EH (cell line): ENCODE data around the gene TANK.
"Not testable (repeated sequence)": the region's sequence is repeated elsewhere in the genome, so short reads cannot be mapped to it uniquely, and the experiment has no call there.

Source experiments
- DNase-seq: peaks from one replicate; pipeline ENCODE4 v3.0.0-alpha.2; 2015; ENCODE audit warnings: low read depth

Gene TANK

DNA sequence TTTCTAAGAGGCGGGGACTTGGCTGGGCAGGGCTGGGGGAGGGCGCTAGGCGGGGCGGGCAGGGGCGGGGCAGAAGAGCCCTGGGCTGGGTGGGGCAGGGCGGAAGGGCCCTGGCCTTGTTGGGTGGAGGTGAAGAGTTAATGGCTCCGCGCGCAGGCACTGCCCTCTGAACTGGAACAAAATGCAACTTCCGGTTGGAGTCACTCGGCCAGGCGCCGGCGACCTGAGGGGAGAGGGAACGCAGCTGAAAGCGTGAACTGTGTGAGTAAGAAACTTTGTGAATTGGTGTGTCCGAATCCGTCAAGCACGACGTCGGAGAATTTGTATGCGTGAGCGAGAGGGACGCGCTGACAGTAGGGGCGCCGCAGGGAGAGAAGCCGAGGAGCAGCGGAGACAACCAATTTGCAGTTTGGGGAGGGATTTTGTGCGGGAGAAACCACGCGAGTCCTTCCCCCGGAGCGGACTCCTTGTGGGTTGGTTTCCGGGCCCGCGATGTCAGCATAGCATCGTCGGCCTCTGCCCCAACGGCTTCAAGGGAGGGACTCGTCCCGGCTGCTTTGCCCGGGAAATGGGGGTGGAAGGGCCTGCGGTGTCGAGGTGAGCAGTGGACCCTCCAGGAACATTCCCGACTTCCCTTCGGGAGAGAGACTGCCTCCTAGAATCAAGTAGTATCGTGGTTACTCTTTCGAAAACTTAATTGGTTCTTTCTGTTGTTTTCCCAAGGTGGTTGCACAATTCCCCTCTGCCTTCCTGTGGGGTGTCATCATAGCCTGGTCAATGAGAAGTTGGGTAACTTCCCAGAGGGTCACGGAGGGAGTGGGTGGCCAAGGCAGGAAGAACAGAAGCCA is at the start of gene TANK:
TSS of gene TANK (plus strand) at position 203 of the 848 bp plus-strand sequence. CDS start 19,235 bp downstream, outside the sequence.
- DNase-seq: peak; percentile 97

DNA sequence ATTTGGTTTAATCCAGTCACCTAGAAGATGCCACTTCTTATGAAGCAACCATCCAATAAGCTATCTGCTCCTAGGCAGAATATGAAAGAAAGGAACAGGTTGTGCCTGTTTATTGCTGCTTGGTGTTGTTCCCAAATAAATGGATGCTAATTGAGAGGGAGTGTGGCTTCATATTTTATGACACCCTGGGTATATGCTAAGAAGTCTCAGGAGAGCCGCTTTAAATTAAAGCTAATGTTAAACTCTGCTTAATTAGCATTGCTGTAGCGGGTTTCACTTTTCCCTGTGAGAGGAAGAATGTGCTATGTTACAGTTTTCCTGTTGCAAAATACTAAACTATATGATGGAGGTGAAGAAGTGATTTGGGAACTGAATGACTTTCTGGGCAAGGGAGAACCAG is 48.7 kb upstream of the TANK start:
- no peak for DNase-seq

GRCh38 chr2:161112908-161113307 is 47.3 kb upstream of the TANK start:
- no peak for DNase-seq

DNA sequence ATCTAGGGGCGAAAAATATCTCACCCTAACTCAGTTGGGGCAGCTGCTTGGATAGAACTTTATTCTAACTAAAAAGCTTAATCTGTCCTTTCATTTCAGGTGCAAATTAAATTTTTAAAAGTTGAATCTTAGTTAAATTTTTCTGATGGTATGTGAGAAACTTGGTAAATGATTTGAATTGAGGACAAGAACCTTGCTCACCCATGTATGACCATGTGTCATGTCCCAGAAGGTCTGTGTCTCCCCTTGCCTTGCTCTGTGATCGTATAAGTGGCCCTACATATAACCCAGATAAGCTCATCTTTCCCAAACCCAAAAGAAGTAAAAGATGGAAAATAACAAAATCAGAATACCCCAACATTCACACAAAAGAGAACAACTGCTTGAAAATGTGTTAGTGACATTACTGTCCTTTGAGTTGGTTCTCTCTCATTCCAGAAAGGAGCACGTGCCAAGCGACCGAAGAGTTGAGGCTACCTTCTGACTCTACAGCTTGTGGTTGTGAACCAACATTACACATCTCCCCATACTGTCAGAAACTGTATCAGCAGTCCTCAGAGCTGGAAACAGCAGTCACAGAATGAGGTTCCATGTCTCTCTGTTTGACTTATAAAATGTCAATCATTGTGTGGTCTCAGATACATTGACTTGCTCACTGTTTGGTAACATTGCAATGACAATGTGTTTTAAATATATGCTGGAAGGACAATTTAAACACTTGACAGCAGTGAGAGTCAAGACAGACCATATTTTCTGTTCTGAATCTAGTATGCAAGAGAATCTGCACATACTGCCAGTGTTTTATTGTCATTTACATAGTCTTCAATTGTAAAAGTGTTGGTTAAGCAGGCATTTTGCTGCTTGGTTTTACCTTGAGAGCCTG is 46.3 kb upstream of the TANK start:
- DNase-seq: no peak

GRCh38 chr2:161115205-161115604 is 45.0 kb upstream of the TANK start:
- no peak for DNase-seq

- no peak for DNase-seq
Observed at GRCh38 chr2:161115605-161116380, 44.4 kb upstream of the TANK start.

DNA sequence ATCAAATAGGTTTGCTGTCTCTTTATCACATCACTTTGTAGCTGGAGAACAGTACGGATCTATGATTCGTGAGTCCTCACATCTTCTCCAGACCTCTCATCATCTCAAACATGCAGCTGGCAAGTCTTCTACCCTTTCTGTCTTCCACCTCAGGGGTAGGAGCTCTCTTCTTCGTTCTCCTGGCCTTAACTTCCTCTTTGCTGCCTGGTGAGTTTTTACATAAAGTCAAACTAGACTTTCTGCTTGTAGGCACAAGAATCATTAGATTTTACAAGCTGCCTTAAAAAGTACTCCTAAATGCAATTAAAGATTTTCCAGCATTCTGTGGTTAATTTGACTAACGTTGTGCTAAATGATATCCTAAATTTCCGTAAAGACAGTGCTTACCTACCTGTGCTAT is 43.7 kb upstream of the TANK start:
- no peak for DNase-seq

DNA sequence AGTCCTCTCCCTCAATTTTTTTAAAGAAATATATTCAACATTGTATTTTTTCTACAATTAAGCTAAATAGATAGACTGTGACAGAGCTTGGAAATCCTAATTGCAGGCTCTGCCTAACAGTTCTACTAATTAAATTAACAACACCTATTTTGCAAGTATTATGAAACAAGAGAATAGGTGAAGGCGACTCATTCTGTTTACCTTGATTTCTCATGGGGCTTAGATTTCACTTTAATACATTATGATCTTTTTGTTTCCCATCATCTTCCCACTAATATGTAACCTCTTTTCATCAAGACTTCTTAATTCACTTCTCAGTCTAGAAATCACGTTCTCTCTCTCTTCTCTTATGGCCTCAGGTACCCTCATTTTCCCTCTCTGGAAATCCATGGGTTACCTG is 42.7 kb upstream of the TANK start:
- no peak for DNase-seq

DNA sequence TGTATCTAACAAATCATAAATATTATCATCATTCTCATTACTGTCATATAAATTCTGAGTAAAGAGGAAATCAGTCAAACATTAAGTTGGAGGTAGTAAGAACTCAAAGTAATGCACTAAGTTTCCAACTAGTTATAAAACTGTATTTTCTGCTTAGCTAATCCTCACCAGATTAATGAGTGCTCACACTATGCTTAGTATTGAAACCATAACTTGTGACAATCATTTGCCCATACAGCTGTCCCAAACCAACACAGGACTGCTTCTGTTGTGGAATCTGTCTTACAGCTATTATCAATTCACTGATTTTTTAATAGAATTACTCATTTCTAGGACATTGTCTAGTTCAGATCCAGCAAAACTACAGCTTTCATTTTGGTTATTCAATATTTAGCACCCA is 41.5 kb upstream of the TANK start:
- no peak for DNase-seq

DNA sequence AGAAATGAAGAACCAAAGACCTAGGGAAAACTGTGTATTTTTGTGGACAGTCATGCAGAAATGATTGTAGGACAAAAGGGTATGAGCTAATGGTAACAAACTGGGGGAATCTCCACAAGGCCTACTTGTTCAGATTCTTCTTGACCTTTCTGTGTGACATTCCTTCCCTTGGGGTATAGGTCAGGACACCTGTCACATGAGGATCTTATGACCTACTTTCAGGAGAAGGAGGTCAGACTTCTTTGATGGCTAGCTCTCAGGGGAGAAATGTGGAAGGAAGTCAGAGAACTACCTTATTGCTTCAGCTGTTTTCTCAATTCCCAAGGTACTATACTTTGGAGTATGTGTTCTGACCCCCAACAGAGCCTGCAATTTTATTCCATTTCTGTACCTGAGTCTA is 40.7 kb upstream of the TANK start:
- DNase-seq: no peak

DNA sequence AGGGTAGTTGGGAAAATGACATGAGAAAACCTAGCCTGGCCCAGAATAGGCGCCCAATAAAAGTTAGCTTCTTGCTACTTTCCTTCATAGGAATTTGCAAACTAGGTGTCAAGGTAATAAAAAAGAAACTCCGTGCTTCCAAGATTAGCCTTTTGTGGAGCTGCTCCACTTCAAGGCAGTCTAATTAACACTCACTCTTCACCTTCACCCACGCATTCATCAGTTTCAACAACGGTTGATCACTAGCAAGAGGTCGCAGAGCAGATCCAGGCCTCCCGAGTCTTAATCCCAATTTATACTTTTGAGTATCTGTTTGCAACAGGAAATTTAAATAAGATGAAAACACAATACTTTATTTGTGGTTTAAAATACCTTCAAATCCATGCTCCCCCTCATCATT is 39.5 kb upstream of the TANK start:
- DNase-seq: no peak

- DNase-seq: no peak
Observed at GRCh38 chr2:161121622-161122021, 38.6 kb upstream of the TANK start.

- DNase-seq: peak; percentile 94
Observed at GRCh38 chr2:161122772-161123530, 37.3 kb upstream of the TANK start.

DNA sequence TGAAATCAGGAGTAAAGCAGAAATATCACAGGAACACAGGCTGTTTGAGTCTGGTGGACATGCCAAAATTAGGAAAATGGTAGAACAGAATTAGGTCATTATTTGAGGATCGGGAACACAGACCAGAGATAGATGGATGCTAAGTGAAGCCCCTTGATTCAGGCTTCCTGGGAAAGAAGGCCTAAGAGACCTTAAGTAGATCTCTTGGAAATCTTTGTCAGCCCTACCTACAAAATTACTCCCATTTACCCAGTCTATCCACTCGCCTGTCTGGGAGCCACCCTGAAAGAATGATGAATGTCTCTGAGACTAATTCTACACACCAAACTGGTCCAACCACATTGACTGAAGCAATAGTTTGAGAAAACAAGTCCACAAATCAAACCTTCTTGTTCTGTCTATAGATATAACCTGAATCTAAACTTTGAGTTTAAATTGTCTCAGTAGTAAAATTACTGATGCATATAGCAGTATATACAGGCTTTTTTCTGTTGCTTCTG is 36.6 kb upstream of the TANK start:
- DNase-seq: no peak

DNA sequence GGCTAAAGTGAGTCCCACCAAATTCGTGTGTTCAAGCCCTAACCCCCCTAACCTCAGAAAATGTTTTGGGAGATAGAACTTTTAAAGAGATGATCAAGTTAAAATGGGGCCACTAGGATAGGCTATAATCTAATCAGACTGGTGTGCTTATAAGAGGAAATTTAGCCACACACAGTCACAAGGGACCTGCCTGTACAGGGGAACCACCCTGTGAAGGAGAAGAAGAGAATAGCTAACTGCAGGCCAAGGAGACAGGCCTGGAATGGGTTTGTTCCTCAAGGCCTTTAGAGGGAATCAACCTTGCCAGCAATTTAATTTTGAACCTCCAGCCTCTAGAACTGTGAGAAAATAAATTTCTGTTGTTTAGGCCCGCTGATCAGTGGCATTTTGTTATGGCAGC is 36.0 kb upstream of the TANK start:
- DNase-seq: no peak

- no peak for DNase-seq
Observed at GRCh38 chr2:161128885-161129284, 31.3 kb upstream of the TANK start.

GRCh38 chr2:161130354-161130753 is 29.9 kb upstream of the TANK start:
- no peak for DNase-seq

- DNase-seq: no peak
Observed at GRCh38 chr2:161131074-161131680, 29.1 kb upstream of the TANK start.

GRCh38 chr2:161131804-161132203 is 28.4 kb upstream of the TANK start:
- no peak for DNase-seq

DNA sequence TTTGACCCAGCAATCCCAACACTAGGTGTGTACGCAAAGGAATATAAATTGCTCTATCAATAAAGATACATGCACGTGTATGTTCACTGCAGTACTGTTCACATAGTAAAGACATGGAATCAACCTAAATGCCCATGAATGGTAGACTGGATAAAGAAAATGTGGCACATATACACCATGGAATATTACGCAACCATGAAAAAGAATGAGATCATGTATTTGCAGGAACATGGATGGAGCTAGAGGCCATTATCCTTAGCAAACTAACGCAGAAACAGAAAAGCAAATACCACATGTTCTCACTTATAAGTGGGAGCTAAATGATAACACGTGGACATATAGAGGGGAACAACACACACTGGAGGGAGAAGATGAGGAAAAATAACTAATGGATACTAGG is 27.8 kb upstream of the TANK start:
- not testable (repeated sequence) for DNase-seq

GRCh38 chr2:161133366-161133765 is 26.9 kb upstream of the TANK start:
- DNase-seq: no peak
